GM21723 (cell line): ENCODE results near the gene HTR7.
A peak's percentile ranks its signal among the peaks of the same experiment; 100 is the strongest.
"Not testable (repeated sequence)": the region's sequence is repeated elsewhere in the genome, so short reads cannot be mapped to it uniquely, and the experiment has no call there.

ENCODE experiments used
- ATAC-seq: cut with Tn5 transposase; IDR thresholded peaks from one replicate; pipeline ENCODE4 v1.9.1; 2021; ENCODE audit warnings: mild to moderate bottlenecking, moderate library complexity; ENCODE audit not compliant: unreplicated experiment

HTR7 gene

DNA sequence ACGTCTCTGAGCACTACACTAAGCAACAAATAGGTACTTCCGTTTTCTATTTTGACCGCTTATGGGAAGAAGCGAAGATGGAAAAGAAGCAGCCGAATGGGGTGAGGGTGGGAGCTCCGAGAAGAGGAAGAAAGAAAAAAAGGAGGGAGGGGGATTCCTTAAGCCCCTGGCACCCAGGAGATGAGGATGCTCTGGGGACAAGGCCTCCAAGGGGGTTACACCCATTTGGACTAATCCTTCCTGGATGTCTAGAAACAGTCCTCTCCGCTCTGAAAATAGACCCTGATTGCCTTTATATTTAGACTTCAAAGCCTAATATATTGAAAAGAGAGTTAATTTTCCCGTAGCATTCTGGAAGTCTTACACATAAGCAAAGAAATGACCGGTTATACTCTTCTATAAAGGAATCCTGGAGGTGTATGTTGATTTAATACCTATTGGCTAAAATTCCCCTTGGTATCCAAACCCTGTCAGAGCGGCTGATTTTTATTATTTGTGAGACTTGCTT lies 676 bp upstream of the HTR7 start:
- ATAC-seq: no peak

DNA sequence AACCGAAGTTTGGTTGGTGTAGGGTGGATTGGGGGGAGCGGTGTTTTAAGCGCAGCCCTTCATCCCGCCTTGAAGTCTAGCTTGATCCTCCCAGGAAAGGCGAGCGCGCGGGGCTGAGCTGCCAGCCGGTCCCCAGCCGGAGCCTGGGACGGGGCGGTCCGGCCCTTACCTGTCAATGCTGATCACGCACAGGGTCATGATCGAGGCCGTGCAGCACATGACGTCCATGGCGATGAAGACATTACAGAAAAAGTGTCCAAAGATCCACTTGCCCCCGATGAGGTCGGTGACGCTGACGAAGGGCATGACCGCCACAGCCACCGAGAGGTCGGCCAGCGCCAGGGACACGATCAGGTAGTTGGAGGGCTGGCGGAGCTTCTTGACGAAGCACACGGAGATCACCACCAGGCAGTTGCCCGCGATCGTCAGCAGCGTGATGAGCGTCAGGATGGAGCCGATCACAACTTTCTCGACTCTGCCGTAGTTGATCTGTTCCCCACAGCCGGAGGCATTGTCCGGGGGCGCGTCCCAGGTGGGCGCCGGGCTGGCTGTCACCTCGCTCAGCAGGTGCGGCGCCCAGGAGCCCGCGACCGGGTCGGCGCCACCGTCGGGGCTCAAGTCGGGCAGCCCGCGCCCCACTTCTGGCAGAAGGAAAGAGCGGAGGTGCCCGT lies 740 bp downstream of the HTR7 start:
- ATAC-seq: peak; percentile 19

DNA sequence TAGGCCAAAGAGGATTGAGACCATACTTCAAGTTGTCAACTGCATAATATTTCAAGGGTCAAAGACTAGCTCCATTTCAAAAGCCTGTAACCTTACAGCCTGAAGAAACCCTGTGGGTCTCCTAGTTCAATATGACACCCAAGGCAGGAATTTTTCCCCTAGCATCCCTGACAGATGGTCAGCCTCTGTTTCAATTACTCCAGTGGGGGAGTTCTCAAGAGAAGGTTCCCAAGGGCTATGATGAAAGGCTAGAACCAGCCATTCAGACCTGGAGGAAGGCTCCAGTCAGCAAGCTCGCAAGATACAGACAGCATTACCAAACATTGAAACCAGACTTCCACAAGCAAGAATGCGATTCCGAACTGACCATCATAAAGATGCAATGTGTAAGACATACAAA lies 1.6 kb downstream of the HTR7 start:
- ATAC-seq: no peak

DNA sequence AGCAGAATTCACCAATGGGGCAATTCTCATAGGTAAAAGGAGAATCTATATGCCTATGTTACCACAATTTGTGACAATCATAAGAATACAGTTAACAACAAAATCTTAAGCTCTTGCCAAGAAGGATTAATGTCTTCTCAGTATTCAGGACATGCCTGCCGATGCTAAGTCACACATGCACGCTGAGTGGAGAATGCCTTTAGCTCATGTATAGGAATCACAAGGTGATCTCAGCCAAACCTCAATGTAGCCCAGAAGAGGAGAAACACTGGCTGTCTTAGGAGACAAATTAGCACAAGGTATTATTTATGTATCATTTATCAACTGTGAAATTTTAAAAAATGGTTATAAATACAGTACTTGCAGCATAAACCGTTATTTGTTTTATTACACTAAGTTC lies 2.7 kb downstream of the HTR7 start:
- no peak for ATAC-seq

DNA sequence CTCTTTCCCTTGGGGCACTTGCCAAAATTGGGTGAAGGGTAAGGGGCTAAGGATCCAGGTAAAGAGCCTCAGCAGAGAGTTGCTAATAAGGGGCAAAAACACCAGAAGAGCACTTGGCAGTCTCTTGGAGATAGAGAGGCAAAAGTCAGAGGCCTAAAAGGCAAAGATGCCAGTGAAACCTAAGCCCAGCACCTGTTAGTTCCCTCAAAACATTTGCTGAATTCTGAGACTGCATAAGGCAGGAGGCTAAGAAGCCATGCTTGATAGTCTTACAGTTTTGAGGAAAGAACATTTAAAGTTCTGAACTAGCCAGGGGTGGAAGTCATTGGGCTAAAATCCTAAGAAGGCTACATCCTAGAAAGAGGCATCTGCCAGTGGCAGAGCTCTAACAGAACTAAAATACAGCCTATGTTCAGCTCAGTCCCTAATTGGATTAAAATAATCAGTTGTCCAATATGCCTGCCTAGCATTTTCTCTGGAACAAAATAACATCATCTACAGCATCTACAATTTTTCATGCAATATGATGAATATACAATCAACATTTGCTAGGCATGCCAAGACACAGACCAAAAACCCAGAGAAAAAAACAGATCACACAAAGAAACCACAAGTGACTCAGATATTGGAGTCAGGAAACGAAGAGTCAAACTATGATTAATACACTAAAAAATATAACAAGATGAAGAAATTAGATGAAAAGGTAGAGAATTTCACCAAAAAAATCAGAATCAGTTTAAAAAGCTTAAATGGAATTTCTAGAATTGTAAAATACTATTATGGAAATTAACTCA lies 7.7 kb downstream of the HTR7 start:
- no peak for ATAC-seq

DNA sequence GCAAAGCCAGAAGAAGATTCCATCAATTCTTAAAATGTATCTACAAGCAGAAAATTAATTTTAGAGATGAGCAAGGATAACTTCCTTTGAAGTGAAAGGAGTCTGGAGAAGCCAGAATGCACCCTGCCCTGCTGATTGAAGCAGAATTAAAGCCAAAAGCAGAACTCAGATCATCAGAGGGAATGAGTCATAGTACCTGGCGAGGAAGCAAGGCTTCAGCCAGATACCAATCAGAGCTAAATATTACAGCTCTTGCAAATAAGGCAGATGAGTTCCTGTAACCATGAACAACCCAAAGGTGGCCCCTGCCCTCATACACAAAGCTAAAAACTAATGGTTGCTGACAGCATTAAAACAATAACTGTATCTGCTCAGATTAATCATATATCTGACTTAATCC lies 10.4 kb downstream of the HTR7 start:
- ATAC-seq: no peak

DNA sequence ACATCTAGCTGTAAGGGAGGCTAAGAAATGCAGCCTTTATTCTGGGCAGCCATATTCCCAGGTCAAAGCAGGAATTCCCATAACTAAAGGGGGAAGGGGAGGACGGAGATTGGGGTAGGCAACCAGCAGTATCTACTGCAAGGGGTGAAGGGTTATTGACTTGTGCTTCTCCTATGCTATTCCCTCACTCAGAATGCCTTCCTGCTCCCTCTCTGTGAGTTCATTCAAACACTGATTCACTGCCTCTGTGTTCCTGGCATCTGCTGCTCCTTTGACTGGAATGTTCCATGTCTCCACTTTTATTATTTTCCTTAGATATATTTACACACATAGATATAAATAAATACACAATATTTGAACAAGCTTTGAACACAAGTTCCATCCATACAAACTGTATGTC lies 11.1 kb downstream of the HTR7 start:
- no peak for ATAC-seq

DNA sequence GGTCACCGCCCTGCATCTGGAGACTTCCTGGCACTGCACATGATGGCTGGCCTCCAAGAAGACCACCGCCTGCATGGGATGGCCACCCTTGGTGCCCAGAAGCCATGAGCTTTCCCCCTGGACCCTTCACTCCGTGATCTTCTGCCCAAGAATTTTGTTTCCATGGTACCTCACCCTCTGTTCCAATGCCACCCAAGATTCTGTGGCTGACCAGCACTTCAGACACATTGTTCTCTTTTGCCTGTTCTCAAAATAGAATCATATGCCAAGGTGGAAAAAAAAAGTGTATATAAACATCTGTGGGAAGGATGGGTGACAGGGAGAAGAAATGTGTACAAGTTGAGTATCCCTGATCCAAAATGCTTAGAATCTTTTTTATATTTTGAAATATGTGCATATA lies 12.1 kb downstream of the HTR7 start:
- ATAC-seq: no peak

DNA sequence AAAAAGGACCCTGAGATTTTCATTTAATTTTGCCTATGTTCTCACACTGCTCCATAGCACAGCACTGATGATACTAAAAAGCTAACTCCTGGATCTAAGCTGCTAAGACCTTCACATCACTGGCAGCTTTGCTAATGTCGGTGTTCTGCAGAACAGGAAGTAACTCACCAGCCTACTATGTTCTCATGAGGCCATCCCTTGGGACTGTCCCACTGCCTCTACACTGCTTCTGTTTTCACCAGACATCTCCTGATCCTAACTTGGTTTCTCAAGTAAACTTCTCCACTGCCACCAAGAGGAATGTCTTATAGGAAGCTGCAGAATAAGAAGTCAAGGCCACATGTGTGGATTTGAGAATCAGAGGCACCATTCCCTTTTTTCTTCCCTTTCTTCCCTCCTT lies 15.1 kb downstream of the HTR7 start:
- no peak for ATAC-seq

DNA sequence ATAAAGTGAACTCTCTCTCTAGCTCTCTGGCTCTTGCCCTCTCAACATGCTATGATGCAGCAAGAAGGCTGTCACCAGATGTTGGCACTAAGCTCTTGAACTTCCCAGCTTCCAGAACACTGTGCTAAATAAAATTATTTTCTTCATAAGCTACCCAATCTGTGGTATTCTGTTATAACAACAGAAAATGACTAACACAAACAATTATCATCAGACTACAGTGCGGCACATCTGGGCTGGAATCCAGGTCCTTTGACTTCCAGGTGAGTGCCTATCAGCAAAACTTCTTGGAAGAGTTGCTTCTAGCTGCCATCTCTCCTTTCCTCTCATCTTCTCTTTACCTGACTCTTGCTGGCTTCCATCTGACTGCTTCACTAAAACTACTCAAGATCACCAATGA lies 20.4 kb downstream of the HTR7 start:
- no peak for ATAC-seq

DNA sequence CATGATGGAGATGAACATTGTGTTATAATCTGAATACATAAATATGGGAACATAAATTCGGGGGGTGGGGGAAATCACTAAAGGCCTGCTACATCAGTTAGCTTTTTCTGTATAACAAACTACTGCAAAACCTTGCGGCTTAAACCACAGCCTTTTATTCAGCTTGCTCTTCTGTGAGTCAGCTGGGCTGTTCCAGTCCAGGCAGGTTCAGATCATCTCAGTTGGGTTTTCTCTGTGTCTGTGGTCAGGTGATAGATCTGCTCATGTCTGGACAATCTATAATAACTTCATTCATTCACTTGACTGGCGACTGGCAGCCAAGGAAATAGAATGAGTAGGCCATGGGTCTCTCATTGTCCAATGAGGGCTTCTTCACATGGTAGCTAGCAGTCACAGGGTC lies 23.5 kb downstream of the HTR7 start:
- ATAC-seq: no peak

DNA sequence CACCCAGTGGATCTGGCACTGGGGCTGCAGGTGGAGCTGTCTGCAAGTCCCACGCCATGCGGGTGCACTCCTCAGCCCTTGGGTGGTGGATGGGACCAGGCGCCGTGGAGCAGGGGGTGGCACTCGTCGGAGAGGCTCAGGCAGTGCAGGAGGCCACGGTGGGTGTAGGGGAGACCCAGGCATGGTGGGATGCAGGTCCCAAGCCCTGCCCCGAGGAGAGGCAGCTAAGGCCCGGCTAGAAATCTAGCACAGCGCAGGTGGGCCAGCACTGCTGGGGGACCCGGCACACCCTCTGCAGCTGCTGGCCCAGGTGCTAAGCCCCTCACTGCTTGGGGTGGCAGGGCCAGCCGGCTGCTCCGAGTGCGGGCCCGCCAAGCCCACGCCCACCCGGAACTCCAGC lies 25.7 kb downstream of the HTR7 start:
- ATAC-seq: no peak

DNA sequence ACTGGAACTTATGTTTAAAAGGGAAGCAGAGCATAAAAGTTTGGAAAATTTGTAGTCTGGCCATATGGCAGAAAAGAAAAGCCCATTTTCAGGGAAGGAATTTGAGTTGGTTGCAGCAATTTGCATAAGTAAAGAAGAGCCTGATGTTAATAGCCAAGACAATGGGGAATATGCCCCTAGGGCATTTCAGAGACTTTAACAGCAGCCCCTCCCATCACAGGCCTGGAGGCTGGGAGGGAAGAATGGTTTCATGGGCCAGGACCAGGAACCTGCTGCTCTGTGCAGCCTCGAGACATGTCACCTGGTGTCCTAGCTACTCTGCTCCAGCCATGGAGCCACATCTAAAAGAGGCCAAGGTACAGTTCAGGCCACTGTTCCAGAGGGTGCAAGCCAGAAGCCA lies 35.3 kb downstream of the HTR7 start:
- ATAC-seq: no peak

DNA sequence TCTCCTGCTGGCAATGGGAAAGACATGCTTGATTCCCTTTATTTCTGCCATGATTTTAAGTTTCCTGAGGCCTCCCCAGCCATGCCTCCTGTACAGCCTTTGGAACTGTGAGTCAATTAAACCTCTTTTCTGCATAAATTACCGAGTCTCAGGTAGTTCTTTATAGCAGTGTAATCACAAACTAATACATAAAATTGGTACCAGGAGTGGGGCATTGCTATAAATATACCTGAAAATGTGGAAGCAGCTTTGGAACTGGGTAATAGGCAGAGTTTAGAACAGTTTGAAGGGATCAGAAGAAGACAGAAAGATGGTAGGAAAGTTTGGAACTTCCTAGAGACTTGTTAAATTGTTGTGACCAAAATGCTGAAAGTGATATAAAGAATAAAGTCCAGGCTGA lies 36.0 kb downstream of the HTR7 start:
- not testable (repeated sequence) for ATAC-seq

DNA sequence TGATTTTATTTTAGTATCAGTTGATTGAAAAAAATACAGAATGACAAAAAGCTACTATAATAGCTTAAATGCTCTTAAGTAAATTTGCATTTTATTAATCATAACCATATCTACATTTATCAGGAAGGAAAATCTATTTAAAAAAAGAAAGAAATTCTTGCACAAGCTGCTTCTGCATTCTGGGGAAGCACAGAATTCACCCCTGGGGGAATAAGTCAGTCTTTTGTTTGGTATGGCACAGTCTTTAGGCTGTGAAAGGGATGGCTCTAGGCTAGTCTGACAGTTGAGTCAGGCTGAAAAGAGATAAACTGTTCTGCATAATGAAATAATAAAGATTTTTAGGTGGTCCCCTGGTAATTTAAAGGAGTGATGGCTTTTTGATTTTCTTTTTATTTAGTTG lies 37.9 kb downstream of the HTR7 start:
- ATAC-seq: no peak

DNA sequence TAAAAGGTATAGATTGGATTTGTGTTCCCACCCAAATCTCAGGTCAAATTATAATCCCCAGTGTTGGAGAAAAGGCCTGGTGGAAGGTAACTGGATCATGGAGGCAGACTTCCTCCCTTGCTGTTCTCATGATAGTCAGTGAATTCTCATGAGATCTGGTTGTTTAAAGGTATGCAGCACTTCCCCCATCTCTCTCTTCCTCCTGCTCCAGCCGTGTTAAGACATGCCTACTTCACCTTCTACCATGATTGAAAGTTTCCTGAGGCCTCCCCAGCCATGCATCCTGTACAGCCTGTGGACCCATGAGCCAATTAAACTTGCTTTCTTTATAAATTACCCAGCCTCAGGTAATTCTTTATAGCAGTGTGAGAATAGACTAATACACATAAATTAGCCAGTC lies 39.1 kb downstream of the HTR7 start:
- no peak for ATAC-seq

DNA sequence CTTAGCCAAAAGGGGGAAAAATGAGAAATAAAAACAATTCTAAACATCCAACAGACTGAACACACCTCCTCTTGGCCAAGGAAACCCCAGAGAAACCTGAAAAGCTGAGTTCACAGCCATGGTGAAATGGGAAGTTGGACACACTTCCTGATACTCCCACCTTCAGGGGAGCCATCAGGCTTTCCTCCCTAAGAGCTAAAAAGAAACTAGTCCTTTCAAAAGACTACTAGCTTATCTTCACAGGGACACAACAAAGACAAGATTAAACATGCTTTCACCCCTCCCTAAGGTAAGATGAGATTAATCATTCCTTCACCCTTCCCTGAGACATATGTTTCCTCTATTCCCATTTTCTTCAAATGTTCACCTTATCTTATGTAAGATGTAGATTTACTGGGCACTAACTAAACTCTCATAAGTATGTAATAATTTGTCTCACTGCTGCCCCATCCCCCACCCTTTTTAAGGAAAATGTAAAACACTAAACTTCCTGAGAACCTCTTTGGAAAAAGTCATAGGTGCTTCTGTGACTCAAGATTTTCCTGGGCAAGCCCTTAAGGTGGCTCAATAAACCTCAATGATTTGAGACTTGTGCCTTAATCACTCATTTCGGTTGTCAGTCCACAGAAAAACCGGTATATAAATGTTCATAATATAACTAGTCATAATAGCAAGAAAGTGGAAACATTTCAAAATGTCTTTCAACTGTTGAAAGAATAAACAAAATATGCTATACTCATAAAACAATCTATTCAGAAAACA lies 40.5 kb downstream of the HTR7 start:
- no peak for ATAC-seq

DNA sequence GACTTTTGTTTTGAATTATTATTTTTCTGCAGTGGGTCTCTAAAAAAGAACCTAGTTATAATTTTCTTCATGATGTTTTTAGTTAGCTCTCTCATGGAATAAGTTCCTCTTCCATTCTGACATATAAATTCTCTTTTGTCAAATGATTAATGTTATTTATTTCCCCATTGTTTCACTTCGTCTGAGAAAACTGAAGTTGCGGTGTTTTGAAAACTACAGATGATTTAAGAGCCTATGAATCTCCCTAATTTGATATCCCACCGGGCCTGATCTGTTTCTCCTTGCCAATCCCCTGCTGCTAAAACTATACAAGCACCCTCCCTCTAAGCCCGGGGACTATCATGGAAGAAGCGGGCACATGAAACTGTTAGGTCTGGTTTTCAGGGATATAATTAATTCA lies 41.4 kb downstream of the HTR7 start:
- ATAC-seq: no peak

DNA sequence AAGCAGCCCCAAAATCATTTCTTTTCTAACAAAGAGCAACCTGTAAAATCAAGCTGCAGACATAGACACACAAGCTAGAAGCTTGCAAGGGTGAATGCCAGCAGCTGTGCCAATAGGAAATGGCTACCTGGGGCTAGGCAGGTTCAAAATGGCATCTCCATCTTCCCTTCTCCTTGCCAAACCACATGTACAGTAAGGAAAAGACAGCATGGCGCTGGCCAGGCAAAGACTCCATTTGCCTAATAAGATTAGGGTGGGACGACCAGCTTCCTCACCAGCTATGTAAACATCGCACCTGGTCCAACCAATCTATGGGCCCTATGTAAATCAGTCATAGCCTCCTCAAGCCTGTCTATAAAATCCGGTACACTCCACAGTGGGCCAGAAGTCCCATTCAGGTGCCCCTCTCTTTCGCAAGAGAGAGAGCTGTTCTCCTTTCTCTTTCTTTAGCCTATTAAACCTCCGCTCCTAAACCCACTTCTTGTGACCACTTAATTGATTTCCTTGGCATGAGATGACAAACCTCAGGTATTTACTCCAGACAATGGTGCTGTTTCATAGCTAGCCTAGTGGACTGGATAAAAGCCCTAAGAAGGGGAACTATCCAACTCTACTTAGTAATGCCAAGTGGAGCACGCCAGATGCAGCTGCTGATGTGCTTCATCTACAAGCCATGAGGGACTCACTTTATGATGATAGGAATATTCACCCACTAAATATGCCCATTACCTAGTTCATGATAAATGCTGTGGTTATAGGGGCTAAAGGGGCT lies 44.1 kb downstream of the HTR7 start:
- no peak for ATAC-seq

DNA sequence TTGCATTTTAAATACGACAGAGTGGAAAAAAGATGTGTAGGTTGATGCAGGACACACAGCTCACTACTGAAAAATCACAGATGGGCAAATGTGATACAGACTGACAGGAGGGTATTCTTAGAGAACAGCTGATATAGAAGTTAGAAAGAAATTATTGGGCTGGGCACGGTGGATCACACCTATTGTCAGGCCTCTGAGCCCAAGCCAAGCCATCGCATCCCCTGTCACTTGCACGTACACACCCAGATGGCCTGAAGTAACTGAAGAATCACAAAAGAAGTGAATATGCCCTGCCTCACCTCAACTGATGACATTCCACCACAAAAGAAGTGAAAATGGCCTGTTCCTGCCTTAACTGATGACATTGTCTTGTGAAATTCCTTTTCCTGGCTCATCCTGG lies 50.7 kb downstream of the HTR7 start:
- not testable (repeated sequence) for ATAC-seq

DNA sequence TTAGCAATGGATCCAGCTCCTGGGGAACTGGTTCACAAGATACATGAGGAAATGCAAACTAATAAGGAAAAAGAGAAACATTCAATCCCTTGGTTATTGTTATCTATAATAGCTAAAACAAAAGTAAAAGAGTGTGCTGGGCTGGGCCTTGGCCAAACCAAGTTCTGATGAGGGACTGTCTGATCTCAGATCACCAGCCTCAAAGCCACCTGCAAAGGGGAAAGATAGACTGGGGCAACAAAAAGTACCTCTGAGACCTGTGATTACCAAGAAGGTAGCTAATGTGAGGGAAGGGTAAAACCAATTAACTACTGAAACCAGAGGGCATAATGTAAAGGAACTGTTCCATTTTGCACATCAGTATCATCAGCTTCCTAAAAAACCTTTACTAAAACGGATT lies 51.2 kb downstream of the HTR7 start:
- ATAC-seq: no peak
